GM10266 (cell line): ENCODE data around the gene IGF2R.

Source experiments
- DNase-seq: peaks from one replicate; pipeline ENCODE4 v3.0.0; 2012; ENCODE audit errors: extremely low spot score
- CTCF ChIP-seq: IDR thresholded peaks from 2 replicates; pipeline ENCODE4 v1.5.1; 2012; ENCODE audit warnings: mild to moderate bottlenecking, low read depth; ENCODE audit not compliant: control insufficient read depth, insufficient read depth; ENCODE audit errors: missing control alignments

The IGF2R gene

GRCh38 chr6:160005861-160006540 is 37.1 kb downstream of the IGF2R start:
- no peak for TF ChIP-seq CTCF
- no peak for DNase-seq

DNA sequence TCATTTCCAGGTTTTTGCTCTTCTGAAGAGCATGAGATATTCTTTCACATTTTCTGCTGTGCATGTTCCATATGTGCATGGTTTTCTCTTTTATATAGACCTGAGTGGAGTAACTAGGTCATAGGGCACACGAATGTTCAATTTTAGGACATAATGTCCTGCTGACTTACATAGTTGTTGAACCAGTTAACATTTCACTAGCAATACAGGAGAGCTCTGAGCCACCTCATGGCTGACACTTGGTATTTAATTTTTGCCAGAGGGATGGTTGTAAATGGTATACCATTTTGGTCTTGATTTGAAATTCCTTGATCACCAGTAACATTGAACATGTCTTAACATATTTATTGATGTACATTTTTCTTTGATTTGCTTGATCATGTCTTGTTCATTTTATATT is 38.3 kb downstream of the IGF2R start:
- no peak for DNase-seq
- no peak for TF ChIP-seq CTCF

DNA sequence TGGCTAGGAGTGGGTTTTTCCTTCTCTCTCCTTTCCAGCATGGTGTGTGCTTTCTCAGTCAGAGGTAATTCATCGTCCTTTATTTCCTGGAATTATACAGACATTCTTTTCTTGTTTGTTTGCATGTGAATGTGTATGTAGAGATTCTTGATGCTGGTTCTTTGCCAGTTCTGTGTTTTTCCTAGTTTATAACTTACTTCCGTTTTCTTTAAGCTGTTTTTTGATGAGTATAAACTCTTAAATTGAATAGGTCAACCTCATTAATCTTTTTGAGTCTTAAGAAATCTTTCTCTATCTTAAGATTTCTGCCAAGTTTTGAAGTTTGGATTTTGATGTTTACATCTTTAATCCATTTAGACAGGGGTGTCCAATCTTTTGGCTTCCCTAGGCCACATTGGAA is 38.7 kb downstream of the IGF2R start:
- DNase-seq, result no peak
- TF ChIP-seq CTCF, result no peak

DNA sequence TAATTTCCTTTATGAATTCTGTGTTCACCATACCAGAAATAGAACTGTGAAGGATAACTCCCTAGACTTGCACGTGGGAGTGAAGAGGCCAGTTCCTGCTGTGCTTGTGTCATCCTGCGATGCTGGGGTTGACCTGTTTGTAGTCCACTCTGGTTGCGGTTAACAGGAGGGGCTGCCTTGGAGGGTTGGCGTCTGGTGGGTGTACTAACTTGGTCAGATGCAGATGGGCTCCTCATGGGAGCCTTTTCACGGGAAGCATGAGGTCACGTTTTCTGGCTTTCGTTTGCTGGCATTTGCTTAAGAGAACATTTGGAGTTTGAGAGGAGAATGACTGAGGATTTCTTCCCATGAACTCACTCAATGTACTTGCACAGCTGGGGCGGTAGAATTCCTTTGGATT is 41.2 kb downstream of the IGF2R start:
- no peak for DNase-seq
- no peak for TF ChIP-seq CTCF

DNA sequence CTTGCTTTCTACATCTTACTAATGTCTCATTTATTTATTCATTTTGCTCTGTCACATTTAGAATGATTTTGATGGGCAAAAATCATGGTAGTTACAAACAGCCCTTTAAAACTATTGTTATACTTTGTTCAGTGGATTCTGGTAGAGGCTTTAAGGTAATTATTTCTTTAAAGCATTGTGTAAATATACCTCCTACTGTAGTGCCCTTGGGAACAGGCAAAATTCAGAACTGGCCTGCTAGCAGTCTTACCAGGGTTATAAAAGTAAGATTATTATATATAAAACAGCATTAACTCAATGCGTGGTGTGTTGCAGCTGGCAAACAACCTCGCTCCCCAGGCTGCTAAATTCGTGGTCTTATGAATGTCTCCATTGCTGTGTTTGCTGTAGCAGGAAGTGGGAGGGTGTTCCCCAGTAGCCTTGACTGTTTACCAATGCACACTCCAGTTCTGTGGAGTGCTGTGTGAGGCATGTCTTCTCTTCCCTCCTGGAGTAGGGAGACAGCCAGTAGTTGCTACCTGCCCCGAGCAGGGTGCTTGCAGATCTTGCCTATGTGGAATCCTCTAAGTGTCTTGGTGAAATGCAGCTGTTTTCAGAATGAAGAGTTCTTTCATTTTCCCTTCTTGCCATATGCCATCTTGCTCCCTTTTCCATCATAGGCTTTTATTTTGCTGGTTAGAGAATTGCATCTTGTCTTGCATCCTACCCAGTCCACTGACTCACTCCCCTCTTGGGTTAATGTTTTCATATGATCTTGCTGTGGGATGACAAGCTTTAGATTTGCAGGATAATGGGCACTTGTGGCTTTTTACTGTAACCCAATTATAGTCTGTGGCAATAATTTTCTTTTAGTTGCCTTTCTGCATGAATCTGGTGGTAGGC is 45.3 kb downstream of the IGF2R start:
- no peak for TF ChIP-seq CTCF
- DNase-seq, result no peak

DNA sequence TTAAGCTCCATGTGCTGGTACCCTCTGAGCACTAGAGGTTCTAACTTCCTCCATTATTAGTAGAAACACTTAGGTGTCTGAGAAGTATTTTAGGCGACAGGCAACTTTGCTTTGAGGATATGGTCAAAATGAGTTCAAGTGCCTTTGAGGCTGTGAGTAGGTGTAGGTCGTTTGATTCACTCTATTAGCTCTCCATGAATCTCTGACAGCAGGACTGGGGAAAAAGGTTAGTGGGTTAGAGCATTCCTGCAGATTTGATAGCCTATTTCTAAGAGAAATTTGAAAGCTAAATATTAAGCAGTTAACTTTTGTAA is 45.9 kb downstream of the IGF2R start:
- DNase-seq, result no peak
- no peak for TF ChIP-seq CTCF
